ENCODE measurements around the gene POLR3H. TPM values are rescaled to one million over a fixed set of nuclear protein-coding genes. Genes with fewer than 3 reads are reported as not detected.

POLR3H gene
- total RNA-seq, 1 donor, result 28.1 TPM

DNA sequence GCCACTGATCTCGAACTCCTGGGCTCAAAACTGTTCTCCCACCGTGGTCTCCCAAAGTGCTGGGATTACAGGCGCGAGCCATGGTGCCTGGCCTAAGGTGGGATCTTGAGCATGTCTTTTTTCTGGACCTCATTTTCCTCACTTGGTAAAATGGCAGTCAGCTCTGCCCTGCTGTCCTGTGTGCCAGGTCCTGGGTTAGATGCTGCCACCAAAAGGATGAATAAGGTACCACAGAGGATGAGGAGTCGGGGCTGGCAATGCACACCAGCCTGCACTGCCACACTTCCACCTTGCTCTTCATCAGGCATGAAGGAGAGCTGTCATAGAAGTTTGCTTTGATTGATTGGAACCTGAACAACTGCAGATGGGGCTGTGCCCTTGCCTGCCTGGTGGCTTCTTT is 43.1 kb downstream of the POLR3H start:
- H3K4me3 ChIP-seq (ENCODE audit: low read depth, low read length), result no peak overlapping the region
- peak; percentile 25 for DNase-seq (ENCODE audit: low read depth)
- TF ChIP-seq, protein P1, sequence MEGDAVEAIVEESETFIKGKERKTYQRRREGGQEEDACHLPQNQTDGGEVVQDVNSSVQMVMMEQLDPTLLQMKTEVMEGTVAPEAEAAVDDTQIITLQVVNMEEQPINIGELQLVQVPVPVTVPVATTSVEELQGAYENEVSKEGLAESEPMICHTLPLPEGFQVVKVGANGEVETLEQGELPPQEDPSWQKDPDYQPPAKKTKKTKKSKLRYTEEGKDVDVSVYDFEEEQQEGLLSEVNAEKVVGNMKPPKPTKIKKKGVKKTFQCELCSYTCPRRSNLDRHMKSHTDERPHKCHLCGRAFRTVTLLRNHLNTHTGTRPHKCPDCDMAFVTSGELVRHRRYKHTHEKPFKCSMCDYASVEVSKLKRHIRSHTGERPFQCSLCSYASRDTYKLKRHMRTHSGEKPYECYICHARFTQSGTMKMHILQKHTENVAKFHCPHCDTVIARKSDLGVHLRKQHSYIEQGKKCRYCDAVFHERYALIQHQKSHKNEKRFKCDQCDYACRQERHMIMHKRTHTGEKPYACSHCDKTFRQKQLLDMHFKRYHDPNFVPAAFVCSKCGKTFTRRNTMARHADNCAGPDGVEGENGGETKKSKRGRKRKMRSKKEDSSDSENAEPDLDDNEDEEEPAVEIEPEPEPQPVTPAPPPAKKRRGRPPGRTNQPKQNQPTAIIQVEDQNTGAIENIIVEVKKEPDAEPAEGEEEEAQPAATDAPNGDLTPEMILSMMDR (IDR thresholded peaks at IDR 0.05; ENCODE audit: insufficient read depth, low read depth, low read length), result peak; percentile 42

DNA sequence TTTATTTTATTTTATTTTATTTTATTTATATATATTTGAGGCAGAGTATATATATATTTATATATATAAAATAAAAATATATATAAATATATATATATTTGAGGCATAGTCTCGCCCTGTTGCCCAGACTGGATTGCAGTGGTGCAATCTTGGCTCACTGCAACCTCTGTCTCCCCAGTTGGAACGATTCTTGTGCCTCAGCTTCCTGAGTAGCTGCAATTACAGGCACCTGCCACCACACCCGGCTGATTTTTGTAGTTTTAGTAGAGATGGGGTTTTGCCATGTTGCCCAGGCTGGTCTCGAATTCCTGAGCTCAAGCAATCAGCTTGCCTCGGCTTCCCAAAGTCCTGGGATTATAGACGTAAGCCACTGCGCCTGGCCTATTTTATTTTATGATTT is 44.0 kb downstream of the POLR3H start:
- TF ChIP-seq, protein P1 (IDR thresholded peaks at IDR 0.05; ENCODE audit: insufficient read depth, low read depth, low read length), result no peak
- no peak for DNase-seq (ENCODE audit: low read depth)
- no peak overlapping the region for H3K4me3 ChIP-seq (ENCODE audit: low read depth, low read length)

DNA sequence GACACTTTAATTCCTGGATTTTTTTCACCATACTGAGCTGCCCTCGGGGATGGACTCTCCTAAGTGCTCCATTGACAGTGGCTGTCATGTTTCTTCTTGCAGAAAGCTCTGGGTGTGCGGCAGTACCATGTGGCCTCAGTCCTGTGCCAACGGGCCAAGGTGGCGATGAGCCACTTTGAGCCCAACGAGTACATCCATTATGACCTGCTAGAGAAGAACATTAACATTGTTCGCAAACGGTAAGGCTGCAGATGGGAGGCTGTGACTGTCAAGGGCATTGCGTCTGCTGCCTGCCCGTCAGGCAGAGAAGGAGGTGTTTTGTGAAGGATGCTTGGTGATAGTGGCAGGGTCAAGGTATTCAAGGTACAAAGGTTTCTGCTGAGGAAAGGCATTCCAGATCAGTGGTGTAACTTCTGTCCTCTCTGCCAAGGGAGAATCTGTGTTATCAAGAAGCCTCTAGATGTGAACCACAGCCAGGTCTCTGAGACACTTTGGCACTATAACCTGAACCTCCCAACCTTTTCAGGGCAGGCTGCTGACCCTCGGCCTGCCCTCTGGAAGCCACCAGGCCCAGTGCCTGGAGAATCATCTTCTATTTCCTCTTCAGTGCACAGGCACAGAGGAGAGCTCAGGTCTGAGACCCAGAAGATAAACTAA is 44.5 kb downstream of the POLR3H start:
- no peak overlapping the region for H3K4me3 ChIP-seq (ENCODE audit: low read depth, low read length)
- DNase-seq (ENCODE audit: low read depth), result no peak
- TF ChIP-seq, protein P1 (IDR thresholded peaks at IDR 0.05; ENCODE audit: insufficient read depth, low read depth, low read length), result no peak

DNA sequence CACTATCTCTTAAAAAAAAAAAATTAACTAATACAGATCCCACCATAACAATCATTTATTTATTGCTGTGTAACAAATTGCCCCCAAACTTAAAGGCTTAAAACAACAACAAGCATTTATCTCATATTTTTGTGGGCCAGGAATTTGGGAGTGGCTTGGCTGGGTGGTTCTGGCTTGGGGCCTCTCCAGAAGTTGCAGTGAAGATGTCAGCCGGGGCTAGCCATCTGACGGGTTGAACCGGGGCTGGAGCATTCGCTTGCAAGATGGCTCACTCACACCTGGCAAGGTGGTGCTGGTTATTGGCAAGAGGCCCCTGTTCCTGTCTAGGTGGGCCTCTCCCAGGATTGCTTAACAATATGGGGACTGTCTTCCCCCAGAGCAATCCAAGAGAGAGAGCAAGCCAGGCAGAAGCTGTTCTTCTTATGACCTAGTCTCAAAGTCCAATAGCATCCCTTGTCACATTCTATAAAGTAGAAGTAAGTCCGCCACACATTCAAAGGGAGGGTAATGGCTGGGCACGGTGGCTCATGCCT is 45.9 kb downstream of the POLR3H start:
- DNase-seq (ENCODE audit: low read depth), result no peak
- TF ChIP-seq, protein P1 (IDR thresholded peaks at IDR 0.05; ENCODE audit: insufficient read depth, low read depth, low read length), result no peak
- H3K4me3 ChIP-seq (ENCODE audit: low read depth, low read length), result no peak overlapping the region

- TF ChIP-seq, protein P1 (IDR thresholded peaks at IDR 0.05; ENCODE audit: insufficient read depth, low read depth, low read length), result no peak
- no peak overlapping the region for H3K4me3 ChIP-seq (ENCODE audit: low read depth, low read length)
- peak; percentile 89 for DNase-seq (ENCODE audit: low read depth)
These were observed 52.7 kb downstream of the POLR3H start for GRCh38 chr22:41491374-41492100.

GRCh38 chr22:41488596-41489385 is 55.5 kb downstream of the POLR3H start:
- peak; percentile 33 for DNase-seq (ENCODE audit: low read depth)
- TF ChIP-seq, protein P1 (IDR thresholded peaks at IDR 0.05; ENCODE audit: insufficient read depth, low read depth, low read length), result no peak
- H3K4me3 ChIP-seq (ENCODE audit: low read depth, low read length), result no peak overlapping the region
